Fibroblast of skin of right biceps (primary cell): ENCODE data around the gene PHKA1.
"Not testable (repeated sequence)": the region's sequence is repeated elsewhere in the genome, so short reads cannot be mapped to it uniquely, and the experiment has no call there.

ENCODE experiments used
- DNase-seq: peaks from one replicate; pipeline ENCODE4 v3.0.0-alpha.2; 2013

The PHKA1 gene

DNA sequence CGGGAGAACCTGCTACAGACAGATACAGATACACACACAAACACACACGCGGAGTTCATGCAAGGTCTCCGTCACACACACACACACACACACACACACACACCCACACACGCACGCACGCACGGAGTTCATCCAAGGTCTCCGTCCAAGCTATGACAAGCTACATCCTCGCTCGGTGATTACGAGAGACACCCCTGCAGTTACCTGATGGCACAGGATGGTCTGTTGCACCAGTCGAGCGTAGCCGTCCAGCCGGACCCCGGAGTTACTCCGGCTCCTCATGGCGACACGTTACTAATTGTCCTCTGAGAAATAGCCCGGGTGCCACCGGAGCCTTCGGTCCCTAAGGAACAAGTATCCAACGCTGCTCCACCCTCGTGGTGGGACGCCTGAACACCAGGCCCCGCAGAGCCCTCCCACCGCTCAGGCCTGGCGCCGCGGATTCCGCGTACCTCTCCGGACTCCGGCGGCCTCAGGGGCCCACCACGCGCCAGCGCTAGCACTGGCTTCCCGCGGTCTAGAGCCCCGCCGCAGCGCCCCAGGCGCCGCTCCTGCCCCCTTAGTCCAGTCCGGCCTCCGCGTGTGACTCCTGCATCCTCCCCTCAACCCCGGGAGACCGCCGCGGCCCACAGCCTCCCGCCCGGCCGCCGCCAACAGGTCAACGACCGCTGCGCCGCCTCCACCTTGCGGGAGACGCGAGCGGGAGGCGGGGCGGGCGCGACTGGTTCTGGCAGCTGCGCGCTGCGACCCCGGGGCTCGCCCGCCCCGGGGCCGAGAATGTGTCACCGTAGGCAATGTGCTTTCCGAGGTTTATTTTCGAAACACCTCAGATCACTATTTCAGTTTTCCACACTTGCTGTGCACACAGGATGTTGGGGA lies at the start of gene PHKA1:
Gene PHKA1 (minus strand): TSS at position 708 of the 879 bp plus-strand sequence. CDS start 426 bp downstream, at position 282.
- peak; percentile 26 for DNase-seq

DNA sequence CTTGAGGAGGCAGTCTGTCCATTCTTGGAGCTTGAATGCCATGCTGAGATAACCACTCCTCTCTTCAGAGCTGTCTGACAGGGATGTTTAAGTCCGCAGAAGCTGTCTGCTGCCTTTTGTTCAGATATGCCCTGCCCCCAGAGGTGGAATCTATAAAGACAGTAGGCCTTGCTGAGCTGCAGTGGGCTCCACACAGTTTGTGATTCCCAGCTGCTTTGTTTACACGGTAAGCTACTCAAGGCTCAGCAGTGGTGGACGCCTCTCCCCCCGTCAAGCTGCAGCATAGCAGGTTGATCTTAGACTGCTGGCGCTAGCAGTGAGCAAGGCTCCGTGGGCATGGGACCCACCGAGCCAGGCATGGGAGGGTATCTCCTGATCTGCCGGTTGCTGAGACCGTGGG lies 46.3 kb upstream of the PHKA1 start:
- not testable (repeated sequence) for DNase-seq

- not testable (repeated sequence) for DNase-seq
These were observed 34.4 kb upstream of the PHKA1 start for GRCh38 chrX:72748545-72748944.

DNA sequence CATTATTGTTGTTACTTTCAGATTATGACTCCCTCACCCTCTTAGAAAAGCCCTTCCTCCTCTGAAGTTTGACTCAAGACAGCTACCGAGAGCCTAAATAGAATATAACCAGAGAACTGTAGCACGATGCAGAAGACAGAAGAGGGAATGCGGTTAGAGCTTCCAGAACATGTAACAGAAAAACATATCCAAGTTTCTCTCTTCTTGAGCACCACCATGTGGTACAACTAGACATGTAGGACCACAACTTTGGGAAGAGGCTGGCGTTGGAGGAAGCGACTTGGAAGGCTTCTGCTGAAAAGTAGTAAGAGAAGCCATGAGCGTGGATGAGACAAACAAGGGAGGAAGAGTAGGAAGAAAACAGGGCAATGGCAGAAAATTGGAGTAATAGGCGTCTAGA lies 31.4 kb upstream of the PHKA1 start:
- not testable (repeated sequence) for DNase-seq

GRCh38 chrX:72735561-72735960 lies 21.5 kb upstream of the PHKA1 start:
- DNase-seq = peak; percentile 51

- not testable (repeated sequence) for DNase-seq
These were observed 19.5 kb upstream of the PHKA1 start for GRCh38 chrX:72733636-72734035.

- no peak for DNase-seq
These were observed 13.7 kb upstream of the PHKA1 start for GRCh38 chrX:72727846-72728245.

DNA sequence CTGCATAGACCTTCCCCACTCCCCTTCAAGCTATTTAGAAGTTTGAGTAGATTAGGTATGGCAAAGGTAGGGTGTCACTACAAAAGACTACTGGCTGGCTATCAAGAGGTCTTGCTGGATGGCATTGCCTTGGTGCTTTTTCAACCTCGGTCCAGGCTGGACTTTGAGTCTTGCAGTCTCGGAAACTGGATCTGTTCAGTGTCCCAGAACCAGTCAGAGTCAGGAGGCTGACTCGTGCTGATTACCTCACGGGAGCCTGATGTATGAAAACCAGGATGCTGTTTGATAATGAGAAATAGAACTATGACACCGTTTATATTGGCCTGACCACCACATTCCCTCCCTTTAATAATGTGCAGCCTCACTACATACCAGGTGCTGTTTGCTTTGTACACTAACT lies 2.7 kb upstream of the PHKA1 start:
- DNase-seq = no peak

GRCh38 chrX:72715546-72715945 lies 1.4 kb upstream of the PHKA1 start:
- DNase-seq = no peak

- DNase-seq = peak; percentile 41
These were observed 391 bp upstream of the PHKA1 start for GRCh38 chrX:72714478-72714916.

DNA sequence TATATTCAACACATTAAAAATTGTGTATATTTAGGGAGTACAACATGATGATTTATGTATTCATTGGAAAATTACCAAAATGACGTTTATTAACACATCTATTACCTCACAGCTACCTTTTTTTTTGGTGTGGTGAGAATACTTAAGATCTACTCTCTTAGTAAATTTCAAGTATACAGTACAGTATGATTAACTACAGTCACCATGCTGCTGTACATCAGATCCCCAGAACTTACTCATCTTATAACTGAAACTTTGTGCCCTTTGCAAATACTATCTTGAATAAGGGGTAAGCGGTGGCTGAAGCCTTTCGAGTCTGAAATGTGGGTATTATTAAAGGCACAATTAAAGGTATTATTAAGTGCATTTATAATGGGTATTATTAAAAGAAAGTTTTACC lies 976 bp downstream of the PHKA1 start:
- DNase-seq = no peak

GRCh38 chrX:72712094-72712755 lies 1.9 kb downstream of the PHKA1 start:
- no peak for DNase-seq

GRCh38 chrX:72705814-72706213 lies 8.3 kb downstream of the PHKA1 start:
- no peak for DNase-seq

DNA sequence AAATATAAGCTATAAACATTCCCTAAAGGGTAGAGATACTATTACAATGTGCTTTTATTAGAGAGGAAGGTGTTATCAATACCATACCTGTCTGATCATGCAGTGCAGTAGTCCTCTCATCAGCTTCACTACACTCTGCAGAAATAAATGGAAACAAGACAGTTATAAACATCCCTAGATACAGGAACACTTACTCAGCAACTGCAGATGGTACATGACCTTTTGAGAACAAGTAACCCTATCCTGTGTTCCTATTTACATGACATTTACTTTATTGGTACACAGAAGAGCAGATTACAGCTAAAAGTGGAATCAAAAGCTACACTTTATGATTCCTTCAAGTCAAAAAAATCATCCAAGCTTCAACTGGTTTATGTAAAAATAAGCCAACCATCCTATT lies 9.0 kb downstream of the PHKA1 start:
- no peak for DNase-seq

GRCh38 chrX:72694170-72694569 lies 19.9 kb downstream of the PHKA1 start:
- peak; percentile 0 for DNase-seq

DNA sequence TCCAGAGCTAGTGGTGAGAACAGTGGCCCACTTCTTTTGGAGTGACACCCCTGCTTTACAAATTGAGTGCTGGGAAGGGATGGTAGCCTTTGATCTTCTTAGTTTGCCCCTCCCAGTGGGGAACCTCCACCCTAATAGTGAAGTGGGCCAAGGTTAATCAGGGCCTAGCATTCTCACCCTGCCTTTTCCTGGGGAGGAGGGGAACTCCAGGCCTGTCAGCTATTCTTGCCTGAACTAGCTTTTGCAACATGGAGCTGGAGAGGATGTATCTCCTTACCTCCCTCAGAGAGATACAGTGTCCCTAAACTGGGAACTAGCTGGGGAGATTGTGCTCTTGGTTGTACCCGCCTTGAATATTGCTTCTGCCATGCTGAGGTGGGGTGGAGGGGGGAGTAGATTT lies 20.6 kb downstream of the PHKA1 start:
- no peak for DNase-seq

DNA sequence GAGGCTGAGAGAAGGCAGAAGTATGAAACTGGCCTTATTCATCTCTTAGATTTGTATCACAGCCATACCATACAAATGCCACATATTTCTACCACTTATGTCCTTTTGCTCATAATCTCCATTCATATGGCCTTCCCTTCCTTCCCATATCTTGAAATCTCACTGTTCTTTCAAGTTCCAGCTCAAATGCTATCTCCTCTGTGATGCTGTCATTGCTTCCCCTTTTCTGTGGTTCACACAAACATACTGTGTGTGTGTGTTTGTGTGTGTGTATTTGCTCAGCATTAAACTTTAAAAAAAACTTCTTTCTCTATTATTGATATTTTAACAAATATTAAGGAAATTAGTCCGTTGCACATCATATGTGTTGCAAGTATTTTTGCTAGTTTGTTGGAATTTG lies 26.7 kb downstream of the PHKA1 start:
- no peak for DNase-seq

DNA sequence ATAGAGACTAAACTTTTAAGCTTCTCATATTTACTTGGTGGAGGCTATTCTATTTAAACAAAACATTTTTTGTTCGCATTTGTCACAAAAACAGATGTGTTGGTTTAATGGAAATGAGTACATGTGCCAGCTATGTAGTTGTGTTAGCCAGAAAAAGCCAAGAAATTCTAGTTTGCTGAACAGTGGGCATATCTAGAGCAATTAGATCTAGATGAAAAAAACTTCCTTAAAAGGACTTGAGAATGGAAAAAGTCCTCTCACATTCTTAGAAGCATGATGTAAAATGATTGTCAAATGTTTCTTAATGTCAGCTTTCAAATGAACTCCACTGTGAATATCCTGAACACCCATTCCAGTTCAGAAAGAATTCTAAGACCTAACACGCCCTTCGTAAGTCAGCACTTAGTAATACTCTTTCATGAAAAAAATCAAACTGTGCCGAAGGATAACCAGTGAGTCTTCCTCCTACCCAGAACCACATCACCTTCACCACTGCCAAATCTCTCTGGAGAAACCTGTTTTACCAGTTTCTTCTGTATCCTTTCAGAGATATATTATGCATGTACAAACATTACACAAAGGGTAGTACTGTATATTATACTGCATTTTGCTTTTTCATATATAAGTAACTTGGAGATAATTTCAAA lies 28.2 kb downstream of the PHKA1 start:
- peak; percentile 10 for DNase-seq

GRCh38 chrX:72685018-72685417 lies 29.1 kb downstream of the PHKA1 start:
- DNase-seq = no peak

DNA sequence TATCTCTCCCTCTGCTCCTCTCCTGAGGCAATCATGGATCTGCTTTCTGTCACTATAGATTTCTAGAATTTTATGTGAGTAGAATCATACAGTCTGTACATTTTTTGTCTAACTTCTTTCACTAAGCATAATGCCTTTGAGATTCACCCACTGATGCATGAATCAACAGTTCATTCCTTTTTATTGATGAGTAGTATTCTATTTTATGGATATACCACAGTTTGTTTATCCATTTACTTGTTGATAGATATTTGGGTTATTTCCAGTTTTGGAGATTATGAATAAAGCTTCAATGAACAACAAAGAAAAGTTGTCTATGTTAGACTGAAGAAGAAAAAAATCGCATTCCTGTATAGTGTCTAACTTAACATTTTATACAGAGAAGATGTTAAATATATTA lies 30.5 kb downstream of the PHKA1 start:
- DNase-seq = no peak

DNA sequence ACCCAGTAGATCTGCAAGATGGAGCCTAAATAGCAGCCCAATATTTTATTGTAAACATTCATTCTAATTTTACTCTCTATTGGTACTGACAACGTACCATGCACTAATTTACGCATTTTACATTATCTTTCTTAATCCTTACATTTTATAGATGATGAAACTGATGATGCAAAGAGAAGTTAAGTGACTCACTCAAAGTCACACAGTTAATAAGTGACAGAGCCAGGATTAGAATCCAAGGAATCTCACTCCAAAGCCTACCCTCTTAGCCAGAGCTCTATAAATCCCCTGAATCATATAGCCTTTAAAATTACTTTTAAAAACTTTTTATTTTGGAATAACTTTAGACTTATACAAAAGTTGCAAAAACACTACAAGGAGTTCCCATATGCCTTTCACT lies 37.6 kb downstream of the PHKA1 start:
- no peak for DNase-seq

- DNase-seq = not testable (repeated sequence)
These were observed 40.2 kb downstream of the PHKA1 start for GRCh38 chrX:72673951-72674350.

GRCh38 chrX:72669508-72669907 lies 44.6 kb downstream of the PHKA1 start:
- not testable (repeated sequence) for DNase-seq

GRCh38 chrX:72666451-72666850 lies 47.7 kb downstream of the PHKA1 start:
- no peak for DNase-seq
